Activated T-helper 2 cell treated with anti-CD3 and anti-CD28 coated beads, Interferon-gamma antibody, Interleukin-2, Interleukin-4, amounts not matched to agents 10 μg/mL and 5 μg/mL and 100 μg/mL, durations not matched to agents 14 hours and 24 hours and 36 hours (primary cell): Measurements from ENCODE around the gene FAM47C. TPM values are rescaled to one million over a fixed set of nuclear protein-coding genes. Genes with fewer than 3 reads are reported as not detected.
A peak's percentile ranks its signal among the peaks of the same experiment; 100 is the strongest.
"Not testable (repeated sequence)": the region's sequence is repeated elsewhere in the genome, so short reads cannot be mapped to it uniquely, and the experiment has no call there.

Source experiments
- DNase-seq: peaks from one replicate; pipeline ENCODE4 v3.0.0; 2021; ENCODE audit warnings: low spot score
- H3K27ac Mint-ChIP-seq: one replicate; pipeline ENCODE4 v1.8.0; 2021; ENCODE audit warnings: mixed read lengths
- H3K27me3 Mint-ChIP-seq: one replicate; pipeline ENCODE4 v1.8.0; 2021; ENCODE audit warnings: low read depth, mixed read lengths
- H3K36me3 Mint-ChIP-seq: one replicate; pipeline ENCODE4 v1.8.0; 2021; ENCODE audit warnings: low read depth, mixed read lengths
- H3K4me1 Mint-ChIP-seq: one replicate; pipeline ENCODE4 v1.8.0; 2021; ENCODE audit warnings: low read depth, mixed read lengths
- H3K4me3 Mint-ChIP-seq: one replicate; pipeline ENCODE4 v1.8.0; 2021; ENCODE audit warnings: low read depth, mild to moderate bottlenecking, moderate library complexity, mixed read lengths
- H3K9me3 Mint-ChIP-seq: one replicate; pipeline ENCODE4 v1.8.0; 2021; ENCODE audit warnings: mixed read lengths
- intact Hi-C: fragments of 100-400 bp; cut with micrococcal nuclease; formaldehyde crosslinking; loops from one replicate; pipeline ENCODE4 v1.15.1; 2023
- total RNA-seq: library from RNA; stranded (reverse); gene quantifications from 2 replicates; pipeline ENCODE4 v1.2.3, GENCODE V29; 2022

The FAM47C gene
- not detected in 2 replicates for total RNA-seq

DNA sequence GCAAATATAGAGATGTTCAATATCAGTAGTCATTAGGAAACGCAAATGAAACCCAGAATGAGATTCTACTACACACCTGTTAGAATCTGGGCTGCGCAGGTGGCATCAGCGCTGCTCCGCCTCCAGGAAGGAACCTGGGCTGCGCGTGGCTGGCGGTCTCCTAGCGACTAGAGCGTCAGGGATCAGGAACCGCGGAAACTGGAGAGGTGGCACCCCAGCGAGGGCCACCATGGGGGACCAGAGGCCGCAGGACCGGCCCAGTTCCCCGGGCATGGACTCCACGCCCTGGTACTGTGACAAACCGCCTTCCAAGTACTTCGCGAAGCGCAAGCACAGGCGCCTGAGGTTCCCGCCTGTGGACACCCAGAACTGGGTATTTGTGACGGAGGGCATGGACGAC is at the start of gene FAM47C:
Gene FAM47C, plus strand, starts transcription at position 185 of the 400 bp plus-strand sequence. Its CDS starts 45 bp downstream, at position 230.
- H3K9me3 Mint-ChIP-seq, intact Hi-C loops, H3K27me3 Mint-ChIP-seq, H3K4me3 Mint-ChIP-seq, H3K27ac Mint-ChIP-seq, DNase-seq, H3K4me1 Mint-ChIP-seq, H3K36me3 Mint-ChIP-seq: not testable (repeated sequence)

DNA sequence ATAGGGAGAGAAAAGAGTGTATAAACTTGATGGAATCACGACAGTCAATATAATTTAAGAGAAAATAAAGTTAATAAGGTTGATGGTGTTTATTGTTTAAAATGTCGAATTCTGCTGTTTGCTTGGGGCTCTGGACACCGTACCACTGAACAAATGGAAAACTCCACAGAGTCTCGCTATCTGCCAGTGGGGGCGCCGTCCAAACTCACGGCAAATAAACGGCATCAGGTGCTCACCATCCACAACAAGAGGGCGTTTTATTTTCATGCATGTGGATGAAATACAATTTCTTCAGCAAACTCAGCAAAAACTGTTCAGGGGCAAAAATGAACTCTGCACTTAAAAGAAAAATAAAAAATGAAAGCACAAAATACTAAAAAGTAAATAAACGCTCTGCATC is 46.6 kb upstream of the FAM47C start:
- H3K4me1 Mint-ChIP-seq, result no peaks in the 10 kb centered on the region
- H3K27ac Mint-ChIP-seq, result no peak overlapping the region
- DNase-seq, result no peak
- no peaks in the 10 kb centered on the region for H3K36me3 Mint-ChIP-seq
- no peak overlapping the region for H3K4me3 Mint-ChIP-seq
- intact Hi-C loops, result no loop called here
- peaks cover 14% of the 10 kb centered on the region for H3K27me3 Mint-ChIP-seq
- H3K9me3 Mint-ChIP-seq, result no peaks in the 10 kb centered on the region

DNA sequence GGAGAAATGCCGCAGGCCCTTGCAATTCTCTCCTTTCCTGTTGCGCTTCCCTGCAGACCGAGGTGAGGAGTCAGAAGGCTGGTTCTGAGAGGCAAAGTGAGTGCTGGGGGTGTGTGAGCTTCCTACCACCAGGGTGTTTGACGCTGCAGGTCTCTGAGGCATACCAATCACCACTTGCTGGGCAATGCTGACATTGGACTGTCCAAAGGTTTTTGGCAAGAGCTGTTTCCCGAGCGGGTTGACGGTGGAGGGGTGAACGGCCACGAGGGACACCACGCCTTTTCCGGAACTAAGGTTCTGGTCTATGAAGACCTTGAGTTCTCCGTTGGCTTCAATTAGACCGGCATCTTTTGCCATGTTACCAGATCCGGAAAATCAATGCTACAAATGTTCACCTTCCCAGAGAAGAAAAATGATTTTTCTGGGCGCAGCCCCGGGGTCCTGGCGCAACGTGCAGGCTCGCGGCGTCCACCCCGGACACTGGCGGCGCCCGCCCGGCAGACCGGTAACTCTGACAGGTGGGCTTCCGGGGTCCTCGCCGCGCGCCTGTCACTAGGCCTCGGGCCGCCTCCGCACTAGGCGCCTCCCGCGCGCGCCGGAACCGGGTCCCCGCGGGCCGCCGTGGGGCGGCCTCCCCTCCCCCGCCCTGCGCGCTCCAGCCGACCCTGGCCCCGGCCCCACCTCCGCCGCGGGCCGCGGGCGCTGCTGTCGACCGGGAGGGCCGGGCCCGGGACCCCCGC is 44.9 kb upstream of the FAM47C start:
- no peaks in the 10 kb centered on the region for H3K36me3 Mint-ChIP-seq

DNA sequence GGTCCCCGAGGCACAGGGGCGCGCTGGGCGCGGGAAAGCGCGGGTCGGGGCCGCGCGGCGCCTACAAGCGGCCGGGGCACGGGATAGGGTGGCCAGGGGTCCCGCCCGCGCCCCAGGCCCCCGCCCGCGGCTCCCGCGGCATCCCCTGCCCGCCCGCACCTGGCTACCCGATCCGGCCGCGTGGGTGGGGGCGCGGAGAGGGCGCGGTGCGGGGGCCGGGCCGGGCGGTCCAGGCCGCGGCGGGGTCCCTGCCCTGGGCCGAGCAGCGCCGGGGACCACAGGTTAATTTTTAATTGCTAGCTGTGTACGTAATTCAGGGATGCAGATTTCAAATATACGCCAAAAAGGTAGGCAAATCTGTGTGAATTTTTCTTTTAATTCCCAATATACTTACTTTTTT is 44.3 kb upstream of the FAM47C start:
- Mint-ChIP-seq H3K27me3 (peaks cover 3% of the 10 kb centered on the region), H3K9me3 (no peaks in the 10 kb centered on the region), H3K4me1 (no peaks in the 10 kb centered on the region), H3K4me3 (no peak overlapping the region), H3K27ac (no peak overlapping the region), H3K36me3 (no peaks in the 10 kb centered on the region)
- DNase-seq, result no peak
- intact Hi-C loops, result no loop called here

More for the DNA sequence above, 44.9 kb upstream of the FAM47C start:
- H3K27ac Mint-ChIP-seq, result no peak overlapping the region
- H3K27me3 Mint-ChIP-seq, result peaks cover 8% of the 10 kb centered on the region
- no peak overlapping the region for H3K4me3 Mint-ChIP-seq
- no peaks in the 10 kb centered on the region for H3K4me1 Mint-ChIP-seq
- DNase-seq, result no peak
- no peaks in the 10 kb centered on the region for H3K9me3 Mint-ChIP-seq
- intact Hi-C loops, result no loop called here

DNA sequence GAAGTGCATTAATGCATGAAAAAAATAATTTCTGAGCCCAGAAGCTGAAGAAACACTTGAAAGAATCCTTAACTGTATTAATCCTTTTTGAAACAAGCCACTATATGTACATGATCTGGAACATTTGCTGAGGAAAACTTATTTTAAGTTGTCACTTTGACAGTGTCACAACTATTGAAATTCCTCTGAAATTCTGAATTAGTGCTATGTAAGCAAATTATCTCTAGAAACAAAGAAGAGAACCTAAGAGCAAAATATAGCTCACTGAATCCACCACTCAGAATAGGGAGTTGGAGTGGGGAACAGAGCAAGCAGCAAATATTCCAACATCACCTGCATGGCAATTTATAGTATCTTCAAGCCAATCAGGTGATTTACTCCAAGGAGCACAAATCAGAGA is 34.6 kb upstream of the FAM47C start:
- no peaks in the 10 kb centered on the region for H3K4me1 Mint-ChIP-seq
- no peak overlapping the region for H3K27ac Mint-ChIP-seq
- no peak overlapping the region for H3K4me3 Mint-ChIP-seq
- H3K27me3 Mint-ChIP-seq, result no peaks in the 10 kb centered on the region
- no peaks in the 10 kb centered on the region for H3K9me3 Mint-ChIP-seq
- no peaks in the 10 kb centered on the region for H3K36me3 Mint-ChIP-seq
- DNase-seq, result no peak
- intact Hi-C loops, result no loop called here

DNA sequence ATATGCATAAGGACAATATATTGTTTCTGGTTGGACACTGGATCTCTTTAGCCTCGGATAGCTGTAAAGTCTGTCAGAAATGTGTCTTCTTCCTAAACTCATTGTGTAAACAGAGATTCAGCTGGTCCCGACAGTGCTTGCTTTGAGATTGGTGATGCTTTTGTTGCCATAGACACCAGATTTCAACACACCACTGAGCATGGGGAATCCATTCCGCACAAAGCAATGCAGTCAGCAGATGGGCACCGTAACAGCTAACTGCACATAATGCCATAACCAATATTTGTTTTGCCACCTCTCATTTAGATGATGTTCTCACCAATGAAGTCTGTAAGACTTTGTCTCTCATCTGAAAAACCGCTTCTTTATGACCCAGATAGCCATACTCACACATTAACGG is 33.3 kb upstream of the FAM47C start:
- Mint-ChIP-seq H3K4me3 (no peak overlapping the region), H3K36me3 (no peaks in the 10 kb centered on the region)
- DNase-seq, result no peak

DNA sequence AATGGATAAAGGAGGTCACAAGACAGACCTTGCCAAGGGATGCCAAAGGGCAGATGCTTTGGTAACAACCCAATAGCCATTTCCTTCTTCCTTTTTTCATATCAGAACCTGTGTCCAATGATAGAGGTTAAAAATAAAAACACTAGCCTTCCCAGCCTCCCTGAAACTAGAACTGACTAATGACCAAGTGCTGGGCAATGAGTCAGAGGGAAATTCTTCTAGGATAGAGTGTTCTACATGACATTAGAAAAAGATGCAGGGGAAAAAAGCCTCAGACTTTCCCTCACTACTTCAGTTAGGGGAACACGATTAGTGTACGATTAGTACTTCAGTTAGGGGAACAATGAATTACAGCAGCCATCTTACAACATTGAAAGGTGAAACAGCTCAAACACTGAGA is 29.3 kb upstream of the FAM47C start:
- Mint-ChIP-seq H3K4me1 (no peaks in the 10 kb centered on the region), H3K27ac (no peak overlapping the region), H3K4me3 (no peak overlapping the region), H3K9me3 (no peaks in the 10 kb centered on the region), H3K27me3 (peaks cover 3% of the 10 kb centered on the region), H3K36me3 (no peaks in the 10 kb centered on the region)
- intact Hi-C loops, result no loop called here
- no peak for DNase-seq

More for the DNA sequence above, 33.3 kb upstream of the FAM47C start:
- Mint-ChIP-seq H3K27me3 (no peaks in the 10 kb centered on the region), H3K27ac (no peak overlapping the region), H3K4me1 (no peaks in the 10 kb centered on the region), H3K9me3 (no peaks in the 10 kb centered on the region)
- intact Hi-C loops, result no loop called here

DNA sequence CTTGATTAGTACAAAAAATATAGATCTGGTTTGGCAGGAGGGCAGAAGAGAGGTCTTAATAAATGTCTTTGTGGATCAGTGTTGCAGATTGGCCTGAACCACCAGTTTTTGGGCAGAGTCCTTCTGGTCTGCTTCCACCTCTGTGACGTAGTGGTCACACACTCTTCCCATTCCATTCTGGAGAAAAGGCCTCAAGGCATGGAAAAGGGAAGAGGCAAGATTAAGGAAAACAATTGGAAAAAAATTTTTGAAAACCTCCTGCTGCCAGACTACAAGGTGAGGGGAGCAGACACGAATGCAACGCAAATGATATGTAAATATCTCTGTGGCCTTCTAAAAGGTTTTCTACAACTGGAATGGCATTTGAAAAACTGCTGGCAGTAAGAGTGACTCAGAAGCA is 24.3 kb upstream of the FAM47C start:
- Mint-ChIP-seq H3K4me3 (no peak overlapping the region), H3K27me3 (peaks cover 10% of the 10 kb centered on the region), H3K36me3 (no peaks in the 10 kb centered on the region), H3K4me1 (peaks cover 2% of the 10 kb centered on the region), H3K27ac (no peak overlapping the region), H3K9me3 (no peaks in the 10 kb centered on the region)
- DNase-seq, result no peak
- intact Hi-C loops, result no loop called here

DNA sequence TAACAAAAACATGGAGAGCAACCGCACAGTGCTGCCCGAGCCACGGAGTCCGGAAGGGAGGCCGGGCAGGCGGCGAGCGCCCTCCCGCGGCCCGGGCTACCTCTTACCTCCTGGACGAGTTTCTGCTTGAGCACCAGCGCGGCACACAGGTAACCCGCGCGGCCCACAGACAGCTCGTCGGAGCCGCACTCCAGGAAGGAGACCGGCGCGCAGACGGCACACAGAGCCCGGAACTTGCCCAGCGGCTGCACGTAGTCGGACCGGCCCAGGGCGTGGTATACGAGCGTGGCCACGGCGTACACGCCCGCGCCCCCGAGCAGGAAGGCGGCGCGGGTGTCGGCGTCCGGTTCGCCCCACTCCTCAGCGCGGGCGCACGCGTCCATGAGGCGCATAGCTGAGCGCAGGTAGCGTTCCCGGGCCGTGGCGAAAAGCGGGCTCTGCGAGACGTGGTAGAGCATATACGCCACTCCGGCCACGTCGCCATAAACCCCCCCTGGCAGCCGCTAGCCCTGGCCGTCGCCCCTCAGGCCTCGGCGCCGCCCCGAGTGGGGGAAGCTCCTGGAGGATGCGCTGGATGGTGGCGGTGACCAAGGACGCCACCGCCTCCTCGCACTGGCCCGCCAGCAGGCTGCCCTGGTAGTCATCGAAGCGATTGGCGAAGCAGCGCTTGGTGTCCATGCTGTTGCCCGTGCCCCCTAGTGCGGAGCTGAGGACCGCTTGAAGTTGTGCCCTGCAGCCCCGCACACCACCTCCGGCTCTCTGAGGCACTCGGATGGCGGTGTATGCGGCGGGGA is 22.6 kb upstream of the FAM47C start:
- H3K36me3 Mint-ChIP-seq, H3K27me3 Mint-ChIP-seq, H3K27ac Mint-ChIP-seq, H3K9me3 Mint-ChIP-seq, H3K4me1 Mint-ChIP-seq, DNase-seq, intact Hi-C loops: not testable (repeated sequence)
- H3K4me3 Mint-ChIP-seq, result peak overlapping the region; percentile 58

DNA sequence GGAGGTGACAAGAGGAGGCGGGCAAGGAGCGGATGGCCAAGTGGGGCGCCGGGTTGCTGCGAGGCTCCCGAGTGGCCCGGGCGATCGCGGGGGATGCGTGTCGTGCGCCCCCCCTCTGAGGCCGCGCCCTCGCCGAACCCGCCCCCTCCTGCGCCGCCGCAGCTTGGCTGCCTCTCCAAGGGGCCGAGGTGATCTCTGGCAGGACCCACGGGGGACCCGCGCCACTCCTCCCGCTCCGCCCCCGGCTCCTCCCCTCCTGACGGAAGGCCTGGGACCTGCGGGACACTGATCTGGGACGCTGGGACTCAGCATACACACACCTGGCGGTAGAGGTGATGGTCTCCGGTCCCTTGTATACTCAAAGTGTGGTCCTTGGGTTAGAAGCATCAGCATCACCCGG is 21.9 kb upstream of the FAM47C start:
- Mint-ChIP-seq H3K36me3 (no peaks in the 10 kb centered on the region), H3K27me3 (peaks cover 10% of the 10 kb centered on the region), H3K4me1 (peaks cover 2% of the 10 kb centered on the region), H3K9me3 (no peaks in the 10 kb centered on the region), H3K4me3 (no peak overlapping the region), H3K27ac (no peak overlapping the region)
- intact Hi-C loops, result no loop called here
- DNase-seq, result no peak

DNA sequence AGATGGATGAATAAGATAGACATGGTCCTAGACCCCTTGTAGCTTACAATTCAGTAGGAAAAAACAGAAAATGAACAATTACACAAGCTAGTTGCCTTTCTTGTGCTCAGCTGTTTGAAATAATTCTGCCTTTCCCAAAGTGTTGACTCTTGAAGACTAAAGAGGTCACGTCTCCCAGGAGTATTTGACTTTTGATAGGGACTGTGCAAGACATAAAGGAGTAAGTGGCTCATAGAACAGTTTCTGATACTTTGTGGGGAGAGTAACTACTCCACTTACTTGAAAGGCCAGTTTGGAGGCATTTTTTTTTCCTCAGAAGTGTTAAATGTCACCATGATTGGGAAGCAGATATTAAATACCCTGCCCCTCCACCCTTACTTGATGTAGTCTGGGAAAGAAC is 21.0 kb upstream of the FAM47C start:
- not testable (repeated sequence) for H3K4me1 Mint-ChIP-seq, H3K36me3 Mint-ChIP-seq, DNase-seq

DNA sequence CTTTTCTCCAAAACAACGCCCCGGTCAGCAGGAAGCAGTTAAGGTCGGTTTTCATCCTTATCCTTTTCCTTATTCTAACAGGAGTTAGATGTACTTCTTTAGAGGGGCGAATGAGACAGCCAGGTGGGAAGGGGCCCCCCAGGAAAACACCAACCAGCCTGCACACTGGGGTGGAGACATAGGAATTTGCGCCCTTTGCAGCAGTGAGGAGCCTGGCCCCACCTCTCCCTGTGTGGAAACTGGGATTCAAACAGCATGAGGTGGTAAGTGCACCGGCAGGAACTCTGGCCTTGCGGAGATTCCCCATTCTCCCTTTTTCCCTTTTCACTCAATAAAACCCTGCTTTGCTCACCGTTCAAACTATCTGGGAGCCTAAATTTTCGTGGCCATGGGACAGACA is 8.0 kb upstream of the FAM47C start:
- H3K4me1 Mint-ChIP-seq, result no peaks in the 10 kb centered on the region
- no peaks in the 10 kb centered on the region for H3K36me3 Mint-ChIP-seq
- H3K27ac Mint-ChIP-seq, result no peak overlapping the region
- H3K27me3 Mint-ChIP-seq, result no peaks in the 10 kb centered on the region
- no peaks in the 10 kb centered on the region for H3K9me3 Mint-ChIP-seq
- no peak for DNase-seq
- intact Hi-C loops, result no loop called here
- H3K4me3 Mint-ChIP-seq, result no peak overlapping the region

More for the DNA sequence above, 21.0 kb upstream of the FAM47C start:
- intact Hi-C loops, H3K4me3 Mint-ChIP-seq, H3K27ac Mint-ChIP-seq, H3K27me3 Mint-ChIP-seq, H3K9me3 Mint-ChIP-seq: not testable (repeated sequence)

DNA sequence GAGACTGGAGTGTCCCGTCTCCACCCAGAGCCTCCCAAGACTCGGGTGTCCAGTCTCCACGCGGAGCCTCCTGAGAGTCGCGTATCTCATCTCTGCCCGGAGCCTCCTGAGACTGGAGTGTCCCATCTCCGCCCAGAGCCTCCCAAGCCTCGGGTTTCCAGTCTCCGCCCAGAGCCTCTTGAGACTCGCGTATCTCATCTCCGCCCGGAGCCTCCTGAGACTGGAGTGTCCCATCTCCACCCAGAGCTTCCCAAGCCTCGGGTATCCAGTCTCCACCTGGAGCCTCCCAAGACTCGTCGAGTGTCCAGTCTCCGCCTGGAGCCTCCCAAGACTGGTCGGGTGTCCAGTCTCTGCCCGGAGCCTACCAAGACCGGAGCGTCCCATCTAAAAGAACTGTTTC is 2.3 kb downstream of the FAM47C start:
- no peaks in the 10 kb centered on the region for H3K27me3 Mint-ChIP-seq
- DNase-seq, result no peak
- no peak overlapping the region for H3K4me3 Mint-ChIP-seq
- H3K9me3 Mint-ChIP-seq, result peaks cover 4% of the 10 kb centered on the region
- H3K4me1 Mint-ChIP-seq, result no peaks in the 10 kb centered on the region
- no peak overlapping the region for H3K27ac Mint-ChIP-seq
- H3K36me3 Mint-ChIP-seq, result no peaks in the 10 kb centered on the region
- intact Hi-C loops, result no loop called here
